ENCODE data around the gene EREG. TPM values are rescaled to one million over a fixed set of nuclear protein-coding genes. Genes with fewer than 3 reads are reported as not detected.
"Not testable (repeated sequence)": the region's sequence is repeated elsewhere in the genome, so short reads cannot be mapped to it uniquely, and the experiment has no call there.

Gene EREG
- polyA plus RNA-seq, 5 donors, result 0.09 to 0.34 (median 0.23) TPM

GRCh38 chr4:74340421-74340820, 24.5 kb upstream of the EREG start:
- not testable (repeated sequence) for DNase-seq

GRCh38 chr4:74344031-74344430, 20.9 kb upstream of the EREG start:
- no peak for DNase-seq

GRCh38 chr4:74353858-74354257, 11.1 kb upstream of the EREG start:
- no peak for DNase-seq

GRCh38 chr4:74357965-74358364, 7.0 kb upstream of the EREG start:
- DNase-seq, result no peak

- DNase-seq, result no peak
Measured at GRCh38 chr4:74361671-74362070, 3.3 kb upstream of the EREG start.

- DNase-seq, result no peak
Measured at GRCh38 chr4:74362347-74362746, 2.6 kb upstream of the EREG start.

GRCh38 chr4:74364256-74364651, 691 bp upstream of the EREG start:
- no peak for DNase-seq

GRCh38 chr4:74365761-74366160, 816 bp downstream of the EREG start:
- DNase-seq, result peak in 1 of 2 donors; percentile 9

- no peak for DNase-seq
Measured at GRCh38 chr4:74366367-74366911, 1.5 kb downstream of the EREG start.

- DNase-seq, result no peak
Measured at GRCh38 chr4:74367656-74368290, 2.8 kb downstream of the EREG start.

- DNase-seq, result no peak
Measured at GRCh38 chr4:74368596-74368995, 3.7 kb downstream of the EREG start.

GRCh38 chr4:74369855-74370254, 4.9 kb downstream of the EREG start:
- no peak for DNase-seq

GRCh38 chr4:74370912-74371311, 6.0 kb downstream of the EREG start:
- no peak for DNase-seq

- no peak for DNase-seq
Measured at GRCh38 chr4:74374128-74374527, 9.2 kb downstream of the EREG start.

- no peak for DNase-seq
Measured at GRCh38 chr4:74374561-74375327, 9.8 kb downstream of the EREG start.

GRCh38 chr4:74375824-74376426, 11.0 kb downstream of the EREG start:
- DNase-seq, result no peak

- DNase-seq, result peak; percentile 23 to 24
Measured at GRCh38 chr4:74376888-74377483, 12.0 kb downstream of the EREG start.

- DNase-seq, result no peak
Measured at GRCh38 chr4:74377714-74378113, 12.8 kb downstream of the EREG start.

- DNase-seq, result no peak
Measured at GRCh38 chr4:74378573-74378972, 13.6 kb downstream of the EREG start.

GRCh38 chr4:74379912-74380311, 15.0 kb downstream of the EREG start:
- DNase-seq, result no peak

- no peak for DNase-seq
Measured at GRCh38 chr4:74385386-74385785, 20.4 kb downstream of the EREG start.

- no peak for DNase-seq
Measured at GRCh38 chr4:74386159-74386558, 21.2 kb downstream of the EREG start.

All from right lung (tissue), 5 donors.